ENCODE measurements around the gene DNAJC12.

DNAJC12 gene

GRCh38 chr10:67760272-67760671 lies 77.7 kb downstream of the DNAJC12 start:
- no peak for DNase-seq

All from inflammatory macrophage treated with lipopolysaccharide for 4 hours (primary cell).